Karpas-422 (cell line): ENCODE measurements around the gene PCBD1. TPM values are rescaled to one million over a fixed set of nuclear protein-coding genes. Genes with fewer than 3 reads are reported as not detected.
"Not testable (repeated sequence)": the region's sequence is repeated elsewhere in the genome, so short reads cannot be mapped to it uniquely, and the experiment has no call there.

Experiments used
- DNase-seq: peaks from one replicate; pipeline ENCODE4 v3.0.0-alpha.2; 2015
- H2AFZ ChIP-seq: fragments of 200-600 bp; sonication (generic); 2 replicates; pipeline ENCODE4 v1.6.1; 2014; ENCODE audit warnings: antibody characterized with exemption, low read length, mixed read lengths
- H3K27ac ChIP-seq: fragments of 200-600 bp; sonication (generic); 2 replicates; pipeline ENCODE4 v1.5.1; 2014; ENCODE audit warnings: mild to moderate bottlenecking, low read length, moderate library complexity
- H3K27me3 ChIP-seq: fragments of 200-600 bp; sonication (generic); 2 replicates; pipeline ENCODE4 v1.6.1; 2014; ENCODE audit warnings: low read length, mixed read lengths
- H3K36me3 ChIP-seq: fragments of 200-600 bp; sonication (generic); 2 replicates; pipeline ENCODE4 v1.6.1; 2014; ENCODE audit warnings: low read length, mixed read lengths; ENCODE audit not compliant: insufficient read depth
- H3K4me1 ChIP-seq: fragments of 200-600 bp; sonication (generic); 2 replicates; pipeline ENCODE4 v1.6.1; 2014; ENCODE audit warnings: mild to moderate bottlenecking, low read length, mixed read lengths
- H3K4me2 ChIP-seq: fragments of 200-600 bp; sonication (generic); 2 replicates; pipeline ENCODE4 v1.6.1; 2014; ENCODE audit warnings: low read length, low read depth, mild to moderate bottlenecking; ENCODE audit not compliant: poor library complexity, severe bottlenecking
- H3K4me3 ChIP-seq: fragments of 200-600 bp; sonication (generic); 2 replicates; pipeline ENCODE4 v1.5.1; 2014; ENCODE audit warnings: mild to moderate bottlenecking, antibody characterized with exemption, low read length, mixed read lengths
- H3K79me2 ChIP-seq: fragments of 200-600 bp; sonication (generic); 2 replicates; pipeline ENCODE4 v1.6.1; 2014; ENCODE audit warnings: mild to moderate bottlenecking, low read length, mixed read lengths
- H3K9ac ChIP-seq: fragments of 200-600 bp; sonication (generic); 2 replicates; pipeline ENCODE4 v1.6.0; 2014; ENCODE audit warnings: low read length
- H3K9me2 ChIP-seq: fragments of 200-600 bp; sonication (generic), shearing (Covaris generic); replicated peaks from 2 replicates; pipeline ENCODE4 v1.6.0; 2014; ENCODE audit warnings: mild to moderate bottlenecking, low read length, moderate library complexity; ENCODE audit not compliant: insufficient read depth
- H3K9me3 ChIP-seq: fragments of 300-700, 200-600 bp; sonication (generic); 2 replicates; pipeline ENCODE4 v1.6.1; 2014; ENCODE audit warnings: low read length, mixed read lengths
- H4K20me1 ChIP-seq: fragments of 200-600 bp; sonication (generic); 2 replicates; pipeline ENCODE4 v1.6.1; 2014; ENCODE audit warnings: mild to moderate bottlenecking, antibody characterized with exemption, low read length, low read depth; ENCODE audit not compliant: insufficient read depth
- total RNA-seq: library from RNA; depleted of rRNA; stranded (reverse); fragments of >200 nt; shearing (Covaris generic); gene quantifications from 2 replicates; pipeline ENCODE4 v1.2.3, GENCODE V29; 2014; ENCODE audit warnings: low replicate concordance

PCBD1 gene
- total RNA-seq, 1 experiment from 2014 or later = 76.4 TPM

DNA sequence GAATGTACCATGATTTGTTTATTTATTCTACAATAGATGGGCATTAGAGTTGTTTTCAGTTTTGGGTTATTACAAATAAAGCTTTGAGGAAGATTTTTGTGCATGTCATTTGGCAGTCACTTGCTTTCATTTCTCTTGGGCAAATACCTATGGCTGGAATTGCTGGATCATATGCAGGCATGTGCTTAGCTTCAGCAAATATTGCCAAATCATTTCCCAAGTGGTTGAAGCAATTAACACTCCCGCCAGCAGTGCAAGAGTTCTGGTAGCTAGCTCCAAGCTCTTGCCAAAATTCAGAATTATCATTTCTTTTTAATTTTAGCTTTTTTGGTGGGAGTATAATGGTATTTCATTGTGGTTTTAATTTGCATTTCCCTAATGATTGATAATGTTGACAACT lies 32.9 kb upstream of the PCBD1 start:
- H3K27me3 ChIP-seq = no peaks in the 10 kb centered on the region
- no peaks in the 10 kb centered on the region for H4K20me1 ChIP-seq
- H3K9ac ChIP-seq = no peak overlapping the region
- H3K79me2 ChIP-seq = no peaks in the 10 kb centered on the region
- H3K9me2 ChIP-seq = no peaks in the 10 kb centered on the region
- no peak overlapping the region for H3K27ac ChIP-seq
- H3K4me2 ChIP-seq = no peak overlapping the region
- H3K9me3 ChIP-seq = no peaks in the 10 kb centered on the region
- no peaks in the 10 kb centered on the region for H3K4me1 ChIP-seq
- DNase-seq = no peak
- H3K36me3 ChIP-seq = no peaks in the 10 kb centered on the region
- no peak overlapping the region for H2AFZ ChIP-seq
- no peak overlapping the region for H3K4me3 ChIP-seq

- Histone ChIP-seq H3K9me3 (no peaks in the 10 kb centered on the region), H3K27me3 (no peaks in the 10 kb centered on the region), H3K9ac (no peak overlapping the region), H2AFZ (no peak overlapping the region), H3K36me3 (no peaks in the 10 kb centered on the region), H3K79me2 (no peaks in the 10 kb centered on the region), H3K4me1 (no peaks in the 10 kb centered on the region), H4K20me1 (no peaks in the 10 kb centered on the region), H3K4me2 (no peak overlapping the region), H3K4me3 (no peak overlapping the region), H3K9me2 (no peaks in the 10 kb centered on the region), H3K27ac (no peak overlapping the region)
- DNase-seq = no peak
These were observed 32.2 kb upstream of the PCBD1 start for GRCh38 chr10:70920519-70920918.

DNA sequence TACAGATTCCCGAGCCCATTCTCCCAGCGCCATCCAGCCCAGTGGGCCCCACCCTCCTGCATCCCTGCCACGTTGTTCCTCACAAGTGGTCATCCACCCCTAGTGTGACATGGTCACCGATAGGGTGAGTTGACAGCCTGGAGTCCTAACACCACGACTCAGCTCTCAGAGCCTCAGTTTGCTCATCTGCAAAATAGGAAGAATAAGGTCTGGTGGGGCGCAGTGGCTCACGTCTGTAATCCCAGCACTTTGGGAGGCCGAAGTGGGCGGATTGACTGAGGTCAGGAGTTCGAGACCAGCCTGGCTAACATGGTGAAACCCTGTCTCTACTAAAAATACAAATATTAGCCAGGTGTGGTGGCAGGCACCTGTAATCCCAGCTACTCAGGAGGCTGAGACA lies 31.5 kb upstream of the PCBD1 start:
- H3K9me2 ChIP-seq, H3K27ac ChIP-seq, DNase-seq, H3K4me1 ChIP-seq, H3K27me3 ChIP-seq, H3K9me3 ChIP-seq, H4K20me1 ChIP-seq, H3K4me3 ChIP-seq, H3K9ac ChIP-seq, H2AFZ ChIP-seq, H3K79me2 ChIP-seq, H3K4me2 ChIP-seq, H3K36me3 ChIP-seq: not testable (repeated sequence)

DNA sequence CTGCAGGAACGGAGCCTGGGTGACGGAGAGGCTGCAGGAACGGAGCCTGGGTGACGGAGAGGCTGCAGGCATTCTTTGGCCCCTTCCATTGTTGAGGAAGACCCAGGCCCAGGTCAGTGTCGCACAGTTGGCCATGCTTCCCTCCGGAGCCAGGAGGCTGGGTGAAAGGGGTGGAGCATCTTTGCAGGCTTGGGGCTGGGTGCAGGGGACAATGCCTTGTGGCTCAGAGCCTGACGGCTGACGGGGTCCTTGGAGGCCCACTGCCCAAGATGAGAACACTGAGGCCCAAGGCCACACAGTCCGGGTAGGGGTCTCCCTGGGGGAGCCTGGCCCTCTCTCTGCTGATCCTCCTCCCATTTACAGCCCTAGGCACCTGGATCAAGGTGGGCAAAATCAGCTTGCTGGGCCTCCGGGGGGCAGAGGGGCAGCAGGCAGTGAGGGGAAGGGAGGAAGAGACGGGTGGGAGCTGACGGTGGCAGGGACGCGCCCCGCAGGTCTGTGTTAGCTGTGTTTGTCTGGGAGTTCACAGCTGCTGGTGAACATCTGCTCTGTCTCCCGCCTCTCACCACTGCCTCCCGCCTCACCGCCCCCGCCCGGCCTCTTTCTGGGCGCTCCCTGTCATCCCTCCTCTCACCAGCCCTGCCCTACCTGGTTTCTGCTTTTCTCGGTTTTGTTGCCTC lies 30.6 kb upstream of the PCBD1 start:
- H2AFZ ChIP-seq = no peak overlapping the region
- no peaks in the 10 kb centered on the region for H3K79me2 ChIP-seq
- H3K9me3 ChIP-seq = no peaks in the 10 kb centered on the region
- DNase-seq = no peak
- no peak overlapping the region for H3K4me2 ChIP-seq
- H3K9ac ChIP-seq = no peak overlapping the region
- H3K9me2 ChIP-seq = no peaks in the 10 kb centered on the region
- H4K20me1 ChIP-seq = no peaks in the 10 kb centered on the region
- no peaks in the 10 kb centered on the region for H3K4me1 ChIP-seq
- no peaks in the 10 kb centered on the region for H3K36me3 ChIP-seq
- H3K4me3 ChIP-seq = no peak overlapping the region
- no peak overlapping the region for H3K27ac ChIP-seq
- H3K27me3 ChIP-seq = no peaks in the 10 kb centered on the region

DNA sequence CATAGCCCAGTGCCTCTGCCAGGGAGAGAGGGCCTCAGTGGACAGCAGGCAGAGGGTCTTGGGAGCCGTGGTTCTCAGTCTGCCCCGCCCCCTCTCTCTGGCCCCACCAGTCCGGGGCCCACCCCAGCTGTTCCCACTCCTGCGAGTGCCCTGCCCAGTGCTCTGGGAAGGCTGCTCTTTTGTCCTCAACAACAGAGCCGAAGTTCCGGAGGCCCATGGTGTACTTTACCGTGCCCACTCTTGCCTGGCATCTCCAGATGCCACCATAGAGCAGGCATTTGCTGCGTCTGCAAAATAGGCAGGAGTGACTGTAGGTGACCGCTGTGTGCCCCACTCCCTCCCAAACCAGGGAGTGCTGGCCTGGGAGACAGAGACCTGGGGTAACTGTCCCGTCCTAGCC lies 29.3 kb upstream of the PCBD1 start:
- DNase-seq = no peak
- Histone ChIP-seq H3K27ac (no peak overlapping the region), H3K9me2 (no peaks in the 10 kb centered on the region), H3K27me3 (no peaks in the 10 kb centered on the region), H4K20me1 (no peaks in the 10 kb centered on the region), H3K4me1 (no peaks in the 10 kb centered on the region), H3K79me2 (no peaks in the 10 kb centered on the region), H3K4me3 (no peak overlapping the region), H3K4me2 (no peak overlapping the region), H2AFZ (no peak overlapping the region), H3K9me3 (no peaks in the 10 kb centered on the region), H3K36me3 (no peaks in the 10 kb centered on the region), H3K9ac (no peak overlapping the region)

DNA sequence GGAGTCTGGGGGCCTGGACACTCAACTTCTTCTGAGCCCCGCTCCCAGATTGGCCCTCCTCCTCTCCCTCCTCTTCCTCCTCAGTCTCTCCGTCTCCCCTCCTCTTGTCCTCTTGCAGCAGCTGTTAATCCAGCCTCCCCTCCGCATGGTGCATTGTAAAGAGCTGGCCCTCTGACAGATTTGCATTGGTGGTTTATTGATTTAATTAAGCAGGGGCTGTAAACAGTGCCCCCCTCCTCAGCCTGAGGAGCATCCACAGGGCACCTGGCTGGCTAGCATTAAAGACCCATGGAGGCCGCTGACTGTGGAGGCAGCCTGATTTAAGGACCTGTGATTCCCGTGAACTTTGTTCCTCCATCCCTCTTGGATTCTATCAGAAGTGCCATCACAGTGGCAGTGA lies 28.9 kb upstream of the PCBD1 start:
- Histone ChIP-seq H4K20me1 (no peaks in the 10 kb centered on the region), H3K27ac (no peak overlapping the region), H3K9me3 (no peaks in the 10 kb centered on the region), H3K9ac (no peak overlapping the region), H3K79me2 (no peaks in the 10 kb centered on the region), H3K9me2 (no peaks in the 10 kb centered on the region), H2AFZ (no peak overlapping the region), H3K4me2 (no peak overlapping the region), H3K4me1 (no peaks in the 10 kb centered on the region), H3K4me3 (no peak overlapping the region), H3K27me3 (no peaks in the 10 kb centered on the region), H3K36me3 (no peaks in the 10 kb centered on the region)
- DNase-seq = no peak

GRCh38 chr10:70916241-70916640 lies 27.9 kb upstream of the PCBD1 start:
- Histone ChIP-seq H2AFZ (no peak overlapping the region), H3K36me3 (no peaks in the 10 kb centered on the region), H3K4me1 (no peaks in the 10 kb centered on the region), H3K79me2 (no peaks in the 10 kb centered on the region), H3K9me2 (no peaks in the 10 kb centered on the region), H3K27ac (no peak overlapping the region), H3K9ac (no peak overlapping the region), H3K27me3 (no peaks in the 10 kb centered on the region), H4K20me1 (no peaks in the 10 kb centered on the region), H3K4me3 (no peak overlapping the region), H3K9me3 (no peaks in the 10 kb centered on the region), H3K4me2 (no peak overlapping the region)
- no peak for DNase-seq

GRCh38 chr10:70915806-70916205 lies 27.4 kb upstream of the PCBD1 start:
- Histone ChIP-seq H4K20me1 (no peaks in the 10 kb centered on the region), H3K9me3 (no peaks in the 10 kb centered on the region), H3K27me3 (no peaks in the 10 kb centered on the region), H3K9me2 (no peaks in the 10 kb centered on the region), H3K27ac (no peak overlapping the region), H3K9ac (no peak overlapping the region), H2AFZ (no peak overlapping the region), H3K4me2 (no peak overlapping the region), H3K4me3 (no peak overlapping the region), H3K79me2 (no peaks in the 10 kb centered on the region), H3K4me1 (no peaks in the 10 kb centered on the region), H3K36me3 (no peaks in the 10 kb centered on the region)
- DNase-seq = no peak

GRCh38 chr10:70915206-70915605 lies 26.8 kb upstream of the PCBD1 start:
- no peak overlapping the region for H3K4me3 ChIP-seq
- H3K4me2 ChIP-seq = no peak overlapping the region
- H3K27me3 ChIP-seq = no peaks in the 10 kb centered on the region
- no peaks in the 10 kb centered on the region for H3K4me1 ChIP-seq
- no peaks in the 10 kb centered on the region for H4K20me1 ChIP-seq
- H3K9me2 ChIP-seq = no peaks in the 10 kb centered on the region
- H3K36me3 ChIP-seq = no peaks in the 10 kb centered on the region
- no peak overlapping the region for H3K27ac ChIP-seq
- no peaks in the 10 kb centered on the region for H3K79me2 ChIP-seq
- H3K9me3 ChIP-seq = no peaks in the 10 kb centered on the region
- no peak overlapping the region for H3K9ac ChIP-seq
- DNase-seq = no peak
- H2AFZ ChIP-seq = no peak overlapping the region
